Natural killer cell (primary cell): ENCODE data around the gene ENO3. TPM values are rescaled to one million over a fixed set of nuclear protein-coding genes. Genes with fewer than 3 reads are reported as not detected.

Experiments
- ATAC-seq, 3 donors: fragments of 150-1000 bp in 2 of 3; fragments of 200-7000 bp in 1 of 3; cut with Tn5 transposase; 1 replicate in 1 of 3; 2 replicates in 2 of 3; pipeline ENCODE4 v1.10.0; 2021; ENCODE audit warnings: mild to moderate bottlenecking in 2 of 3, moderate library complexity in 2 of 3
- DNase-seq, 2 donors: peaks; one replicate each; pipeline versions ENCODE4 v3.0.0 to v3.0.0-alpha.2; 2013 to 2021; ENCODE audit warnings: mixed read lengths in 1 of 2
- H3K27ac ChIP-seq: one replicate; pipeline ENCODE4 v1.5.1; 2013; ENCODE audit warnings: mild to moderate bottlenecking, low read length
- H3K27me3 ChIP-seq: one replicate; pipeline ENCODE4 v1.6.1; 2013; ENCODE audit warnings: low read length; ENCODE audit not compliant: control insufficient read depth, insufficient read depth
- H3K36me3 ChIP-seq: one replicate; pipeline ENCODE4 v1.6.1; 2013; ENCODE audit warnings: low read length; ENCODE audit not compliant: control insufficient read depth, insufficient read depth
- H3K4me1 ChIP-seq: one replicate; pipeline ENCODE4 v1.6.1; 2013; ENCODE audit warnings: low read length; ENCODE audit not compliant: control insufficient read depth, insufficient read depth
- H3K4me3 ChIP-seq: one replicate; pipeline ENCODE4 v1.5.1; 2013; ENCODE audit warnings: low read length
- H3K9me3 ChIP-seq: one replicate; pipeline ENCODE4 v1.6.1; 2013; ENCODE audit warnings: low read length; ENCODE audit not compliant: control insufficient read depth, insufficient read depth
- H3K27ac Mint-ChIP-seq, 2 donors: one replicate each; pipeline ENCODE4 v1.8.0; 2022; ENCODE audit warnings: mild to moderate bottlenecking in 2 of 2, mixed read lengths in 2 of 2, moderate library complexity in 1 of 2
- H3K27me3 Mint-ChIP-seq, 2 donors: one replicate each; pipeline ENCODE4 v1.8.0; 2022; ENCODE audit warnings: low read depth in 2 of 2, mixed read lengths in 2 of 2
- H3K36me3 Mint-ChIP-seq: one replicate; pipeline ENCODE4 v1.8.0; 2022; ENCODE audit warnings: mixed read lengths
- H3K4me1 Mint-ChIP-seq, 2 donors: one replicate each; pipeline ENCODE4 v1.8.0; 2022; ENCODE audit warnings: mixed read lengths in 2 of 2
- H3K4me3 Mint-ChIP-seq: one replicate; pipeline ENCODE4 v1.8.0; 2022; ENCODE audit warnings: mild to moderate bottlenecking, moderate library complexity, mixed read lengths
- H3K9me3 Mint-ChIP-seq, 2 donors: one replicate each; pipeline ENCODE4 v1.8.0; 2022; ENCODE audit warnings: mixed read lengths in 2 of 2
- CTCF ChIP-seq: fragments of 200-600 bp; IDR thresholded peaks from one replicate; pipeline ENCODE4 v1.8.0; 2022; ENCODE audit warnings: antibody characterized with exemption
- WGBS: methylation state at CpG from one replicate; pipeline ENCODE4 v1.1.7; 2013; ENCODE audit warnings: missing lambda C conversion rate; ENCODE audit not compliant: insufficient coverage; 5-methylcytosine and 5-hydroxymethylcytosine counted together
- intact Hi-C: fragments of 100-400 bp; cut with micrococcal nuclease; formaldehyde crosslinking; loops from one replicate; pipeline ENCODE4 v1.14.2; 2022
- total RNA-seq, 4 donors: library from RNA; stranded (reverse); fragments of 120-200 nt in 1 of 4; gene quantifications; one replicate each; pipeline versions ENCODE4 v1.2.3 to v1.2.4, GENCODE V29; 2013 to 2022

Gene ENO3
- total RNA-seq, 3 donors from 2014 or later (not counting 1 experiment from before 2014, with no cell fraction given): 26.1 to 28.4 (median 26.6) TPM

- Histone ChIP-seq H3K9me3 (no peaks in the 10 kb centered on the region), H3K36me3 (peaks cover 29% of the 10 kb centered on the region), H3K4me1 (peaks cover 14% of the 10 kb centered on the region), H3K27me3 (no peaks in the 10 kb centered on the region), H3K27ac (no peak overlapping the region), H3K4me3 (no peak overlapping the region)
- Mint-ChIP-seq H3K27ac (no peak overlapping the region), H3K4me1 (peaks cover 18 to 32% of the 10 kb centered on the region in 2 donors), H3K9me3 (no peaks in the 10 kb centered on the region), H3K4me3 (no peak overlapping the region), H3K36me3 (peaks cover 15% of the 10 kb centered on the region), H3K27me3 (no peaks in the 10 kb centered on the region)
- DNase-seq: no peak
- 98% methylated on average over 20 of the region's 20 CpGs for WGBS
- no peak for TF ChIP-seq CTCF
- intact Hi-C loops: no loop called here
- no peak for ATAC-seq
These were observed 51.3 kb downstream of the ENO3 start for GRCh38 chr17:5002121-5002788.

GRCh38 chr17:5003214-5003867, 52.4 kb downstream of the ENO3 start:
- no peak for DNase-seq
- Mint-ChIP-seq H3K4me1 (peaks cover 18 to 29% of the 10 kb centered on the region in 2 donors), H3K27ac (no peak overlapping the region), H3K36me3 (peaks cover 26% of the 10 kb centered on the region), H3K27me3 (no peaks in the 10 kb centered on the region), H3K9me3 (no peaks in the 10 kb centered on the region), H3K4me3 (no peak overlapping the region)
- no peak overlapping the region for H3K4me3 ChIP-seq
- WGBS: over 99% methylated on average over 16 of the region's 18 CpGs
- no peak for ATAC-seq
- no peaks in the 10 kb centered on the region for H3K27me3 ChIP-seq
- no peaks in the 10 kb centered on the region for H3K9me3 ChIP-seq
- no peak overlapping the region for H3K27ac ChIP-seq
- peaks cover 39% of the 10 kb centered on the region for H3K36me3 ChIP-seq
- TF ChIP-seq CTCF: no peak
- H3K4me1 ChIP-seq: peaks cover 11% of the 10 kb centered on the region
- intact Hi-C loops: no loop called here

Other genes starting within 250 kb of the ENO3 start
- 10 to 100 TPM; 32.3 to 45.8 (median 43.5) TPM for gene PELP1, start 247.0 kb upstream of the ENO3 start, total RNA-seq
- gene ARRB2, start 240.5 kb upstream of the ENO3 start, total RNA-seq: 100 to 1,000 TPM; 314 to 374 (median 335) TPM
- 10 to 100 TPM in 2 of 3 donors, 1 to 10 TPM in 1; 9.1 to 15.0 (median 10.5) TPM for gene MED11, start 219.7 kb upstream of the ENO3 start, total RNA-seq
- gene ZMYND15, start 211.3 kb upstream of the ENO3 start, total RNA-seq: 1 to 10 TPM in 1 of 3 donors, under 1 TPM in 2; 0.52 to 3.5 (median 0.93) TPM
- 10 to 100 TPM in 2 of 3 donors, 1 to 10 TPM in 1; 4.0 to 31.8 (median 16.0) TPM for gene CXCL16, start 211.2 kb upstream of the ENO3 start, total RNA-seq
- not detected for gene TM4SF5, start 179.2 kb upstream of the ENO3 start, total RNA-seq
- 1 to 10 TPM; 1.2 to 4.8 (median 1.3) TPM for gene VMO1, start 164.8 kb upstream of the ENO3 start, total RNA-seq
- not detected for gene GLTPD2, start 162.2 kb upstream of the ENO3 start, total RNA-seq
- 10 to 100 TPM; 69.4 to 79.3 (median 70.0) TPM for gene PSMB6, start 155.0 kb upstream of the ENO3 start, total RNA-seq
- gene PLD2, start 144.0 kb upstream of the ENO3 start, total RNA-seq: 10 to 100 TPM; 20.8 to 22.7 (median 21.3) TPM
- 100 to 1,000 TPM; 103 to 122 (median 110) TPM for gene MINK1, start 117.8 kb upstream of the ENO3 start, total RNA-seq
- 10 to 100 TPM; 24.4 to 30.2 (median 27.5) TPM for gene C17orf107, start 51.6 kb upstream of the ENO3 start, total RNA-seq
- 10 to 100 TPM; 11.8 to 17.9 (median 11.8) TPM for gene CHRNE, start 48.0 kb upstream of the ENO3 start, total RNA-seq
- gene GP1BA, start 18.8 kb upstream of the ENO3 start, total RNA-seq: 1 to 10 TPM in 2 of 3 donors, under 1 TPM in 1; 0.25 to 4.3 (median 2.2) TPM
- gene SLC25A11, start 11.1 kb upstream of the ENO3 start, total RNA-seq: 10 to 100 TPM; 34.7 to 47.5 (median 42.5) TPM
- gene RNF167, start 10.9 kb upstream of the ENO3 start, total RNA-seq: 100 to 1,000 TPM; 149 to 189 (median 177) TPM
- 1,000 to 10,000 TPM; 1,278 to 1,379 (median 1,308) TPM for gene PFN1, start 2.6 kb upstream of the ENO3 start, total RNA-seq
- 10 to 100 TPM; 45.7 to 60.2 (median 59.6) TPM for gene SPAG7, start 16.7 kb downstream of the ENO3 start, total RNA-seq
- 10 to 100 TPM; 56.2 to 69.5 (median 69.4) TPM for gene CAMTA2, start 36.6 kb downstream of the ENO3 start, total RNA-seq
- under 1 TPM in 2 of 3 donors, not detected in 1; 0.39 to 0.54 TPM for gene INCA1, start 46.4 kb downstream of the ENO3 start, total RNA-seq
- gene KIF1C, start 46.8 kb downstream of the ENO3 start, total RNA-seq: 10 to 100 TPM; 17.1 to 28.6 (median 22.2) TPM
- gene SLC52A1, start 84.3 kb downstream of the ENO3 start, total RNA-seq: not detected
- 1 to 10 TPM; 3.8 to 7.2 (median 5.1) TPM for gene ZFP3, start 127.3 kb downstream of the ENO3 start, total RNA-seq
- gene ZNF232, start 160.8 kb downstream of the ENO3 start, total RNA-seq: 1 to 10 TPM; 2.8 to 6.5 (median 5.6) TPM
- under 1 TPM; 0.07 to 0.34 (median 0.13) TPM for gene USP6, start 164.9 kb downstream of the ENO3 start, total RNA-seq
- 1 to 10 TPM; 5.1 to 7.9 (median 6.1) TPM for gene ZNF594, start 240.7 kb downstream of the ENO3 start, total RNA-seq